Raji (cell line): ENCODE results near the gene RNPEP.

ENCODE experiments used
- POLR2A ChIP-seq: IDR thresholded peaks from 2 replicates; pipeline ENCODE4 v1.6.1; 2011; ENCODE audit warnings: low read depth, low read length, control low read depth; ENCODE audit not compliant: insufficient read depth

The RNPEP gene

GRCh38 chr1:201949491-201949890 is 33.0 kb upstream of the RNPEP start:
- no peak for TF ChIP-seq POLR2A

DNA sequence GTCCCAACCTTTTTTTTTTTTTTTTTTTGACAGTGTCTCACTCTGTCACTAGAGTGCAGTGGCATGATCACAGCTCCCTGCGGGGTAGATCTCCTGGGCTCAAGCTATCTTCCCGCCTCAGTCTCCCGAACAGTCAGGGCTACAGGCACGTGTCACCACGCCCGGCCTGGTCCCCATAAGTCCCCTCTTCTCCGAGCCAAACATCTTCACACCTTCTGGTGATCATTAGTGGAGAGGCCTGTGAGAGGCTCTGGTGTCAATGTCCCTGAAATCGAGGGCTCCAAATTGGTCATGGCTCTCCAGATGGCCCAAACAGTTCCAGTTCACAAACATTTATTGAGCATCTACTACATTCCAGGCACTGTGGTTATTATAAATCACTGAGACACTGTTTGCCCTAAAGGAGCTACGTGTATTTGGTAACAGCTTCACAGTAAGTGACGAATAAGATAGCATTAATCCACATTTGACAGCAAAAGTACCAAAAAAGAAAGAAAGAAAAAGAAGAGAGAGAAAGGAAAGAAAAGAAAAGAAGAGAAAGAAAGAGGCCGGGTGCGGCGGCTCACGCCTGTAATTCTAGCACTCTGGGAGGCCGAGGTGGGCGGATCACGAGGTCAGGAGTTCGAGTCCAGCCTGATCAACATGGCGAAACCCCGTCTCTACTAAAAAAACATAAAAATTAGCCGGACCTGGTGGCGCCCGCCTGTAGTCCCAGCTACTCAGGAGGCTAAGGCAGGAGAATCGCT is 28.0 kb upstream of the RNPEP start:
- no peak for TF ChIP-seq POLR2A

GRCh38 chr1:201955009-201955728 is 27.3 kb upstream of the RNPEP start, which contains the start of gene TIMM17A:
TSS of gene TIMM17A (plus strand) at chr1:201955503. CDS start at chr1:201955527, 24 bp downstream.
- peak; percentile 99 for TF ChIP-seq POLR2A

DNA sequence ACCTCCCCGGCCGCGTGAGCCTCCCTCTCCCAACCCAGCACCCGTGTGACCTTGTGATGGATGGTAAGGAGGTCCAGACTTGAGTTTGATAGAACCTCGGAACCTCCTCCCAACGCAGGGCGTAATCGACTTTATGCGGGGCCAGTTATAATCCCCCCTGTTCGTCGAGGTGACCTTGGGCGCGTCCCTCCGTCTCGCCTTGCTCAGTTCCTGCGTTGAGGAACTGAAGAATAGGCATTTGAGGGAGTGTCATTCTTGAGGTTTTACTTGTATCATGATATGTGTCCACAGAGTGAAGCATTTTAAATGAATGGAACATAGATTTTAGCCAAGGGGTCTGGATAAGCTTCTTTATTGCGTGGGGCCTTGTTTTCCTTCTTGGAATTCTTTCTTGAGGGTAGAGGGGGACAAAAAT is 26.7 kb upstream of the RNPEP start:
- TF ChIP-seq POLR2A: no peak

DNA sequence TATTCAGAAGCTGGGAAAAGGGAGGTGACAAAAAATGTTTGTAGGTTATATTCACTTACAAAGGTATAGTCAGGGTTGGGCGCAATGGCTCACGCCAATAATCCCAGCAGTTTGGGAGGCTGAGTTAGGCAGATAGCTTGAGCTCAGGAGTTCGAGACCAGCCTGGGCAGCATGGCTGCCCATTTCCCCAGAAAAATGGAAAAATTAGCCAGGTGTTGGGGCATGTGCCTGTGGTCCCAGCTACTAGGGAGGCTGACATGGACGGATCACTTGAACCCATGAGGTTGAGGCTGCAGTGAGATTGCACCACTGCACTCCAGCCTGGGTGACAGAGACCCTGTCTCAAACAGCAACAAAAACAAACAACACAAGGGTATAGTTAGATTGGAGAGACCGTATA is 24.1 kb upstream of the RNPEP start:
- TF ChIP-seq POLR2A: no peak

DNA sequence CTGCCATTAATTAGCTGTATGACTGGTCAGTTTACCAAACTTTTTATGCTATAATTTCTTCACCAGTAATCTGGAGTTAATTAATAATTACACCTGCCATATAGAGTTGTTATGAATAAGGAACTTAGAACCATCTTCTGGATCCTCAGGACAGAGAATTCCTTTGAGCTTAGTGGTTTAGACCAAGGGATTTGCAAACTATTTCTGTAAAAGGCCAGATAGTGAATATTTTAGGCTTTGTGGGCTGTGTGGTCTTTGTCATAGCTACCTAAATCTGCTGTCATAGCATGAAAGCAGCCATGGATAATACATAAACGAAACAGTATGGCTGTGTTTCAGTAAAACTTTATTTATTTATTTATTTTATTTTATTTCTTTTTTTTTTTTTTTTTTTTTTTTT is 18.2 kb upstream of the RNPEP start:
- TF ChIP-seq POLR2A: no peak

DNA sequence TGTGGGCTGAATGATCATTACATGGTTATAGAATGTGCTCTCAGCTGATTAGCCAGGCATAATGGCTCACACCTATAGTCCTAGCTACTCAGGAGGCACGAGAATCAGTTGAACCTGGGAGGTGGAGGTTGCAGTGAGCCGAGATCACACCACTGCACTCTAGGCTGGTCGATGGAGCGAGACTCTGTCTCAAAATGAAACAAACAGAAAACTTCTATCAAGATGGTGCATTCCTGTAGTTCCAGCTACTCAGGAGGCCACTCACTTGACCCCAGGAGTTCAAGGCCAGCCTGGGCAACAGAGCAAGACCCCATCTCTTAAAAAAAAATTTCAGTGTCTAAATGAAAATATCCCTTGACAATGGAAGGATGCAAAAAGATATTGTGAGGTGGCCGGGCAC is 16.3 kb upstream of the RNPEP start:
- no peak for TF ChIP-seq POLR2A

GRCh38 chr1:201968202-201968925 is 14.1 kb upstream of the RNPEP start:
- TF ChIP-seq POLR2A: no peak

- no peak for TF ChIP-seq POLR2A
These were observed 11.9 kb upstream of the RNPEP start for GRCh38 chr1:201970334-201971159.

DNA sequence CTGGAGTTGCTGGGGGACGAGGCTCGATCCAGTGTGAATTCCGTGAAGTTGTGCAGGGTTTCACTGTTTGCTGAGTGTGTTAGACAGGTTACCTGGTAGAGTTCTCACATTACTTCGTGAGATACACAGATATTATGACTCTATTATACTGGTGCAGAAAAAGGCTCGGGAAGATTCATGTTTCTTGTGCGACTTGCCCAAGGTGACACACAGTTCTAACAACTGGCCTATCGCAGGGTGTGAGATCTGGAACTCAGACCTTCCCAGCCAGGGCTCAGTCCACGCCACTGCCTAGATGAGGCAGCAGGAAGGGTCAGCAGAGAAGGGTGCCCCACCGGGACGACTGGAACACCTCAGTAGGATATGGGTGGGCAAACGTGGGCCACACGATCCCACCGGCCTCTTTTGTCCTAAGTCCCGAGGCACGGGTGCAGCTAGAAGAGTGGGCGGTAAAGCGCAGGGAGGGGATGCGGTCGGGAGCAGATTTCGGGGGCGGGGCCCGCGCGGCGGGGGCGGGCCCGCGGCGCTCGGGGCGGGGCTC is 296 bp upstream of the RNPEP start:
- no peak for TF ChIP-seq POLR2A

DNA sequence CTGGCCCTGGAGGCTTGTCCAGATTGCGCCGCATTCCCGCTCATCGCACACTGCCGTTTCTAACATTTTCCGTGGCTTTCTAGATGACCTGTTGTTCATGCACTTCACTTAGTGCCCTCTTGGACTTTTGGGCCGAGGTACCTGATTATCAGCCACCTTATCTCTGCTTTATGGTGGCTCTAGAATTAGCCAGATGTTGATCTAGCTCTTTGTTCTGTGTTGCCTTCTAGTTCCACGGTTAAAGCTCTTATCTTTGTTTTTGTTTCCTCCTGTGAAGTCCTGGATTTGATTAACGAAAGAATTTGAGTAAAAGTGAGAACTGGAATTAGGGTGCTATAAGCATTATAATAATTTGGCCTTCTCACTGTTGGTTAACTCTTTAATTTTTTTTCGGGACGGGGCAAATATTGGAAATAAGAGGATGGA is 945 bp downstream of the RNPEP start:
- TF ChIP-seq POLR2A: no peak

- no peak for TF ChIP-seq POLR2A
These were observed 2.0 kb downstream of the RNPEP start for GRCh38 chr1:201984446-201984845.

DNA sequence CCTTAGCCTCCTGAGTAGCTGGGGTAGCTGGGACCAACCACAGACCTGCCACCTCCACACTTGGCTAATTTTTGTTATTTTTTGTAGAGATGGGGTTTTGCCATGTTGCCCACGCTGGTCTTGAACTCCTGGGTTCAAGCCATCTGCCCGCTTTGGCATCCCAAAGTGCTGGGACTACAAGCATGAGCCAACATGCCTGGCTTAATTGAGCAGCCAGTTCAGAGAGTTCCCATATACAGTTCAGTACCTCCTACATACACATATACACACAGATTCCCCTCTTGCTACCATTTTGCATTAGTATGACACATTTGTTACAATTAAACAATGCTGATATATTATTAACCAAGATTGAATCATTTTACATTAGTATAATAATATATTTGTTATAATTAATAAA is 2.9 kb downstream of the RNPEP start:
- no peak for TF ChIP-seq POLR2A

- no peak for TF ChIP-seq POLR2A
These were observed 6.2 kb downstream of the RNPEP start for GRCh38 chr1:201988601-201989000.
